ENCODE measurements around the gene NOG.

NOG gene

DNA sequence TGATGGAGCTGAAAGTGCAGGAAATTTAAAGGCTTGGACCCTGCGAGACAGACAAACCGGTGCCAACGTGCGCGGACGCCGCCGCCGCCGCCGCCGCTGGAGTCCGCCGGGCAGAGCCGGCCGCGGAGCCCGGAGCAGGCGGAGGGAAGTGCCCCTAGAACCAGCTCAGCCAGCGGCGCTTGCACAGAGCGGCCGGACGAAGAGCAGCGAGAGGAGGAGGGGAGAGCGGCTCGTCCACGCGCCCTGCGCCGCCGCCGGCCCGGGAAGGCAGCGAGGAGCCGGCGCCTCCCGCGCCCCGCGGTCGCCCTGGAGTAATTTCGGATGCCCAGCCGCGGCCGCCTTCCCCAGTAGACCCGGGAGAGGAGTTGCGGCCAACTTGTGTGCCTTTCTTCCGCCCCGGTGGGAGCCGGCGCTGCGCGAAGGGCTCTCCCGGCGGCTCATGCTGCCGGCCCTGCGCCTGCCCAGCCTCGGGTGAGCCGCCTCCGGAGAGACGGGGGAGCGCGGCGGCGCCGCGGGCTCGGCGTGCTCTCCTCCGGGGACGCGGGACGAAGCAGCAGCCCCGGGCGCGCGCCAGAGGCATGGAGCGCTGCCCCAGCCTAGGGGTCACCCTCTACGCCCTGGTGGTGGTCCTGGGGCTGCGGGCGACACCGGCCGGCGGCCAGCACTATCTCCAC lies at the start of gene NOG:
Gene NOG (plus strand): TSS at position 54 of the 674 bp plus-strand sequence. CDS start 525 bp downstream, at position 579.
- DNase-seq (ENCODE audit: low read depth), result peak; percentile 11

DNA sequence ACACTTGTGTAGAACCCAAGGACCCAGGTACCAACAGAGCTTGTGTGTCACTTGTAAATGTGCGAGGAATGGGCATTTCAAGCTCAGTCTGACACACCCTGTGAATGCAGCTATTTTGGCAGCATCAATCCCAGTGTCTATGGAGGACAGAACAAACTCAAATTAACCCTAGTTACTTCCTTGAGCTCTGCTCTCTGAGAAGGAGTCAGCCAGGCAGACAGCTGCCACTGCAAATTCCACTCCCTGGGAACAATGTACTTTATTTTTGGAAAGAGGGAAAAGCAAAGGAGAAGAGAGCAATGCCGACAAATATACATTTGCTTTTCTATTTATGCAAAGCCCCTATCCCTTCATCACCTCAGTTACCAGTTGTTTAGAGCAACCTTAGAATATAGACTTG lies 48.4 kb upstream of the NOG start:
- DNase-seq (ENCODE audit: low read depth), result no peak

- no peak for DNase-seq (ENCODE audit: low read depth)
Measured at GRCh38 chr17:56545930-56546329, 47.6 kb upstream of the NOG start.

DNA sequence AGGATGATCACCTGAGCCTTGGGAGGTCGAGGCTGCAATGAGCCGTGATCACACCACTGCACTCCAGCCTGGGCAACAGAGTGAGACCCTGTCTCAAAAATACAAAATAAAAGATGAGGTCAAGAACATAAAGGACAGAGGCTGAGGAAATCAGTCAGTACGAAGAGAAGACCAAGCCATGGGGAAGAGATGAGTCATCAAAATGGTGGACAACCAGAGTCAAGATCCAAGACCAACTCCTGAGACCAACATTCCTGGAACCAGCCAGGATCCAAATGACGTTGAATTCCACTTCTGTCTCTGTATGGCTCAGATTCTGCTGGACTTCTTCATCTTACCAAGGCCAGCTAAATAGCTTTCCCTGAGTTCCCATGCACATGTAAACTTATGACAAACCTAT lies 44.8 kb upstream of the NOG start:
- DNase-seq (ENCODE audit: low read depth), result no peak

DNA sequence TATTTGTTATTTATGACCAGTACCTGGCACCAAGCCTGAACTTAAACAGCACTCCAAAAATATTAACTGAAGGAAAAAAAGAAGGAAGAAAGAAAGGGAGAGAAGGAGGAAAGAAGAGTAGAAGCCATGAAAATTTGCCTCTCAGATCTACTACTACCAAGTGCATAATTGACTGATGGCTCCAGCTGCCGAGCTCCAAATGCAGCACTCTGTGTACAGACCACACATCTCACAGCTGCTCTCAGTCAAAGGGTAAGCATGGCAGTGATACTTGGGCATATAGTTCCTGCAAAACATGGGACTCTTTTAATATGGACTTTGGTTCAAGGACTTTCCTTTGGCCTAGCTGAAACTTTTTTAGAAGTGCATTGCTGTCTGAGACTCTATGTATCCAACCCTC lies 44.0 kb upstream of the NOG start:
- no peak for DNase-seq (ENCODE audit: low read depth)

DNA sequence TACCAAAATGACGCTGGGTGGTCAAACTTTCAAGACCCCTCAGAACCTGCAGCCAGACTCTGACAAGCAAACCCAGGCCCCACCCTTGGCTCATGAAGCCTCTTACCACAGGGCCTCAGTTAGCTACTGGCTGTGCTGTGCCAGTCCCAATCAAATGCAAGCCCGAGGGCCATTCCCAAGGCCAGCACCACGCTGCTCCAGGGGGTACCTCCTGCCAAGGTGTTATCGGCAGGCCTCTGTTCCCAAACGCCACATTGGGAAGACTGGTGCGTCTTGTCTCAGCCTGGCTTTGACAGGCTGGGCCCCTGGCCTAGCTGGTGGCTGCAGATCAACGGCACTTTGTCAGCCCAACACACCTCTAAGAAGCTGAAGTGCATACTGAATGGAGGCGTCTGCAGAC lies 35.8 kb upstream of the NOG start:
- no peak for DNase-seq (ENCODE audit: low read depth)

- DNase-seq (ENCODE audit: low read depth), result no peak
Measured at GRCh38 chr17:56558088-56558487, 35.4 kb upstream of the NOG start.

- no peak for DNase-seq (ENCODE audit: low read depth)
Measured at GRCh38 chr17:56570199-56570598, 23.3 kb upstream of the NOG start.

DNA sequence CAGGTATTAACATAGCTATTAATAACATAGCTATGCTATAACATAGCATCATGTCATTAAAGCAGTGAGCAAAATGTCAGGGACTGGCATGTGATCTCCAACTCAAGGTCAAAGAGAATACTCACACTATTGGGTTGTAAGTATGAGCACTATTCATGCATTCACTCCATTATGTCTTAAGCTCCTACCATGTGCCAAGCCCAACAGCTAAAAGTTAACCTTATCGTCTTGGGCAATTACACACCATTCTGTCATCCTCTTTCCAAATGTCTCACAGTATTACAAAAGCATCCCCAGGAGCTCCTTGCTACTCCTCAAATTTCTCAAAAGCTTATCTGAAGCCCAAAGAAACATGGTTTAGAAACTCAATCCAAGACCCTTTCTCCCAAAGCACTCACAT lies 22.0 kb upstream of the NOG start:
- DNase-seq (ENCODE audit: low read depth), result no peak

GRCh38 chr17:56577190-56577842 lies 16.2 kb upstream of the NOG start:
- no peak for DNase-seq (ENCODE audit: low read depth)

DNA sequence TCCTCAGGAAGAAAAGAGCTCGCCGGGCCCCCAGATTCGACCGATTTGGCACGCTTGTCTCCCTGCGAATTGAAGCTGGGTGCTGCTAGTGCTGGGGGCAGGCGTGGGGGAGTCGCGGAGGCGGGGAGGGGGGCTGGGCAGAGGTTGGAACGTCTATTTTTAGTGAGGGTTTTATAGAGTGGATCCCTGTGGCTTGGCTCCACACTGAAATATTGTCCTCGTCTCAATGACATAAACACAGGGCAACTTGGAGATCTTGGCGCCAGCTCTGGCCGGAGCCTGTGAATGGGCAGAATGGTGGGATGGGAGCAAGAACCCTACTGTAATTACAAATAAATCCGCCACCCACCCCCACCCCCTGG lies 15.7 kb upstream of the NOG start:
- DNase-seq (ENCODE audit: low read depth), result no peak

DNA sequence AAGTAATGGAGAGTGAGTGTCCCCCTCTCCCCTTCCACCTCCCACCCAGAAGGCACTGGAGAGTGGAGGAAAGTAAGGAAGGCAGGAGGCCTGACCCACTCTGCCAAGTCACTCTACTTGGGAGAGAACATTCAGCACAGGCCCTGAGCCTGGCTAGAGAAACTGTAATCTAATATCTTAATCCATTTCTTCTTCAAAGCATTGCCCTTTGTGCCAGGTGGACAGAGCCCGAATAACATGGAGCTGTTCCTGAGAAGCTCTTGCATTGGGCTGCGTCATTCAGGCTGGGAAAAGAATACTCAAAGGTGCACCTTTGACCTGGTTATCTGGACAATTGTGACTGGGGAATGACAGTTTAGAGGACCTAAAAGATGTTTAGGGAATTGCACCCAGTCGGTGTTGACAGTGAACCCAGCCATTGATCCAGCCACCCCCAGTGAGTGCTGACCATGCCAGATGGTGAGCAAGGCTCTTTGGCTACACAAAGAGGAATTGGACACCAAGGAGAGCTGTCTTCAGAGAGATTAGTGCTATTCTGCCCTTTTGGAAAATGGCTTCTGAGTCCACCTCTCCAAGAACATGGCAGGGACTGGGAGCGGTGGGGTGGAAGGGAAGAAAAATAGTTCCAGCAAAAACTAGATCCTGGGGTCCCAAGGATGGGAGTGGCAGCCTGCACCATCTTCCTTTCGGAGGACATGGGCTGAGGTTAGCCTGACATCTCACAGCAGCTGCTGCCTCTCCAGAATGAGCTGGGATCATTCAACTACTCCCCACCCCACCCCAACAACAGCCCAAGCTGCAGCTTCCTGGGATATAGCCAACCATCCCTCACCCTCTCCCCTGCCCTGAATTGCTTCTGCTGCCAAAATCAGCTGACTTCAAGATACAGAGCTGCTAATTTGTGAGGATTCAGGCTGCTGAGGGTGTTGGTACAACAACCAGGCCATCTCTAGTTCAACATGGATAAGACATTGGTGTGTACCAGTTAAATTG lies 11.6 kb upstream of the NOG start:
- no peak for DNase-seq (ENCODE audit: low read depth)

DNA sequence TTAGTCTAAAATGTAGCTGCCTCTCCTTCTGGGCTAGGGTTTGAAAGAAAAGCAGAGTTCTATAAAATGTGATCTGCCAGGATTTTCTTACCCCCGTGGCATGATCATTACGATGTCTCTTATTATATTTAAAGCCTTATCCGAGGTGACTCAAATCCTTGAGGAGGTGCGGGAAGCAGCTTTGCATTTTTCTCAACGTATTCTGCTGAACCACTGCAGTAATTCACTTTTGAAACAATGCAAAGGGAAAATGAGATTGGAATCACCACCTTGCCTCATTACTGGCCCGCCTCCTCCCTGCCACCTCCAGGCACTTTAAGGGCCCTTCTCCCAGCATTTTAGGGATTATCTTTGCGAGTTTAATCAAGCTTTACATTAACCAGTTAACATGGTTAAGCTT lies 9.7 kb upstream of the NOG start:
- no peak for DNase-seq (ENCODE audit: low read depth)

DNA sequence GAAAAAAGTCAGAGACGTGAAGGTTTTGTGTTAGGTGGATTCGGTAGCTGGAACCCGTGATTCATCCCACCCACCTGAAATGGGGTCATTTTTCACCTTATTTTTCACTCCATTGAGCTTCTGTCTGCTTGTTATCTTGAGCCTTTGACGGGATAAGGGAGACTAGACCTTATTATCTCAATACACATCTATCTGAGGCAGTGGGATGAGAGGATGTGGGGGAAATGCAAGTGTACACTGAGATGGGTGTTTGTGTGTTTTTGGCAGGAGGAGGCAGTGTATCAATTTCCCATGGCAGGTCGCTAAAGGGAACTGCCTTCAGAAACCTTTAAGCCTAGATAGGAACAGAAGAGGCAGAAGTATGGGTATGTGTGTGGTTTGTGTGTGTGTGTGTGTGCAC lies 6.2 kb upstream of the NOG start:
- no peak for DNase-seq (ENCODE audit: low read depth)

DNA sequence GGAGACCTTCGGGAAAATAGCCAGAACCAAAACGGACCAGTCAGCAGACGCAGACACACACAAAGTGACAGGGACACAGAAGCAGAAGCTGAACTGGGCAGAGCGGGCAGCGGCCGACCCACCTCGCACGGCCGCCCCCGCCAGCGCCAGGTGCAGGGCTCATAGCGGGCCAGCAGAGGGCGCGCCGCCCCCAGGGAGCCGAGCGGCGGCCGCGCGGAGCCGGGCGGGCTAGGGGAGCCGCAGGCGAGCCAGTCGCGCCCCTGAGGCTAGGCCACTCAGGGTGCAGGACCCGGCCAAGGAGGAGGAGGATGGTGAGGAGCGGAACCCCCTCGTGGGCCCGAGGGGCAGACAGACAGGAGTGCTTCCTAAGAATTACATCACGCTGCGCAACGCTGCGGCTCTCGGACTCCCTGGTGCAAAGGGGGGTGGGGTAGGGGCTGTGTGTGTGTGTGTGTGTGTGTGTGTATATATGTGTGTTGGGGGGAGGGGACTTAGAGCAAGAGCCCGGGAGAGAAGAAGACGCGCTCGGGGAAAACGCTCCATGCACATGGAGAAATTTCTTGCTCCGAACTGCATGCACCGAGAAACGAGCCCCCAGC lies 913 bp upstream of the NOG start:
- peak; percentile 58 for DNase-seq (ENCODE audit: low read depth)

DNA sequence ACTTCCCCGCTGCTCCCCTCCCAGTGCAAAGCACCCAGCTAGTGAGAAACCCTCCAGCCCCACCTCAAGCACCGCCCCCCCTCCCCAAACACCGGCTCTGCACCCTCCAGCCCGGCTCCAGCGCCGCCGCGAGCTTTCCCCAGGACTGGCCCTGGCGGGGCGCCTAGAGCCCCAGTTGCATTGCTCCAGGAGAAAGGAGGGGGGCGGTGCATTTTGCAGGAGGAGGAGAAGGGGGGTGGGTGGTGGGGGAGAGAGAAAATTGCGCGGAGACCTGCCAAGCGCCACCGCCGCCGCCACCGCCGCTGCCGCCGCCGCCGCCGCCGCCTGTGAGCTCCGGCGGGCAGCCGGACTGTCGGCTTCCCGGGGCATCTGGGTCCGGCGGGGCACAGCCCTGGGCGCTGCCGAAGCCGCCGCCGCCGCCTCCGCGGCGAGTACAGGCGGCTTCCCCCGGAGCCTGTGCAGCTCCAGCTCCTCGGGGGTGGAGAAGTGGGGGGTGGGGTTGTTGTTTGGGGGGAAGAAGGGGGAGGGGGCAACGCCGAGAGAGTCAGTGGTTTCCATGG lies 333 bp upstream of the NOG start:
- peak; percentile 5 for DNase-seq (ENCODE audit: low read depth)

DNA sequence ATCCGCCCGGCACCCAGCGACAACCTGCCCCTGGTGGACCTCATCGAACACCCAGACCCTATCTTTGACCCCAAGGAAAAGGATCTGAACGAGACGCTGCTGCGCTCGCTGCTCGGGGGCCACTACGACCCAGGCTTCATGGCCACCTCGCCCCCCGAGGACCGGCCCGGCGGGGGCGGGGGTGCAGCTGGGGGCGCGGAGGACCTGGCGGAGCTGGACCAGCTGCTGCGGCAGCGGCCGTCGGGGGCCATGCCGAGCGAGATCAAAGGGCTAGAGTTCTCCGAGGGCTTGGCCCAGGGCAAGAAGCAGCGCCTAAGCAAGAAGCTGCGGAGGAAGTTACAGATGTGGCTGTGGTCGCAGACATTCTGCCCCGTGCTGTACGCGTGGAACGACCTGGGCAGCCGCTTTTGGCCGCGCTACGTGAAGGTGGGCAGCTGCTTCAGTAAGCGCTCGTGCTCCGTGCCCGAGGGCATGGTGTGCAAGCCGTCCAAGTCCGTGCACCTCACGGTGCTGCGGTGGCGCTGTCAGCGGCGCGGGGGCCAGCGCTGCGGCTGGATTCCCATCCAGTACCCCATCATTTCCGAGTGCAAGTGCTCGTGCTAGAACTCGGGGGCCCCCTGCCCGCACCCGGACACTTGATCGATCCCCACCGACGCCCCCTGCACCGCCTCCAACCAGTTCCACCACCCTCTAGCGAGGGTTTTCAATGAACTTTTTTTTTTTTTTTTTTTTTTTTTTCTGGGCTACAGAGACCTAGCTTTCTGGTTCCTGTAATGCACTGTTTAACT lies 1.0 kb downstream of the NOG start:
- peak; percentile 5 for DNase-seq (ENCODE audit: low read depth)

- DNase-seq (ENCODE audit: low read depth), result no peak
Measured at GRCh38 chr17:56595108-56595418, 1.6 kb downstream of the NOG start.

- no peak for DNase-seq (ENCODE audit: low read depth)
Measured at GRCh38 chr17:56595831-56596690, 2.6 kb downstream of the NOG start.

DNA sequence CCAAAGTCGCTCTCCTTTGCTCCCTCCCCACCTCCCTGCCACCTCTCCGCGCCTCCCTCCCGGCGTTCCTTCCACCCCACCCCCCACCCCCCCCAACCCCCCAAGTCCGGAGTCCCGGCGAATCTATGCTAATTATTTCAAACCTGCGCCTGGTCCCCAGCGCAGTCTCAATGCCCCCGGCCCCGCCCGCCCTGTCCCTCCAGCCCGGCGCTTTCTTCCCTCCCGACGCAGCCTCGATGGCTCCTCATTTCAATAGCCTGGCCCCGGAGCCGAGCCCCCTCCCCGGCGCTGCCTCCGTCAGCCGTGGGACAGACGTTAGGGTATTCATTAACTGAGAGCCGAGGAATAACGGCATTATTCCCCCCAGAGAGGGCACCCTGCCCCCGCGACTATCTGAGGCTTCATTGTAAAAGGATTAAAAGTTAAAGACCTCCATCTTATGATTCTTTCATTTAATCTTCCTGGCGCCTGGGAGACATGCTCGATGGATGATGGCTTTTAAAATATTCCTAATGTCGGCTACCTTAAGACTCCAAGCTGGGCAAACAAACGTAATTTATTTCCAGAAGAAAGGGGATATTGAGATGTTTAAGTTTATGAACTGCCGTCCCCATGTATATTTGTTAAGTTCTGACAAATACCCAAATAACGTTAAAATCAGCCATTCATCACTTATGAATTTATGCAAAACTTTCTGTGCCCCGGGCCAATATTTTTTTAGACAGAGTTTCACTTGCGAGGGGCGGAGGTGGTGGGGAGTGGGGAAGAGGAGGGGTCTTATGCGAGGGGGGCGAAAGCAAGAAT lies 3.4 kb downstream of the NOG start:
- no peak for DNase-seq (ENCODE audit: low read depth)

All from stimulated activated CD8-positive, alpha-beta memory T cell treated with anti-CD3 and anti-CD28 coated beads, Interleukin-4, amount 100 ng/mL, for 24 hours (primary cell).